HG02938 (cell line): Measurements from ENCODE around the gene PSMB3.

ENCODE experiments used
- ATAC-seq: cut with Tn5 transposase; IDR thresholded peaks from one replicate; pipeline ENCODE4 v1.9.1; 2021; ENCODE audit warnings: mild to moderate bottlenecking, moderate library complexity; ENCODE audit not compliant: unreplicated experiment

The PSMB3 gene

DNA sequence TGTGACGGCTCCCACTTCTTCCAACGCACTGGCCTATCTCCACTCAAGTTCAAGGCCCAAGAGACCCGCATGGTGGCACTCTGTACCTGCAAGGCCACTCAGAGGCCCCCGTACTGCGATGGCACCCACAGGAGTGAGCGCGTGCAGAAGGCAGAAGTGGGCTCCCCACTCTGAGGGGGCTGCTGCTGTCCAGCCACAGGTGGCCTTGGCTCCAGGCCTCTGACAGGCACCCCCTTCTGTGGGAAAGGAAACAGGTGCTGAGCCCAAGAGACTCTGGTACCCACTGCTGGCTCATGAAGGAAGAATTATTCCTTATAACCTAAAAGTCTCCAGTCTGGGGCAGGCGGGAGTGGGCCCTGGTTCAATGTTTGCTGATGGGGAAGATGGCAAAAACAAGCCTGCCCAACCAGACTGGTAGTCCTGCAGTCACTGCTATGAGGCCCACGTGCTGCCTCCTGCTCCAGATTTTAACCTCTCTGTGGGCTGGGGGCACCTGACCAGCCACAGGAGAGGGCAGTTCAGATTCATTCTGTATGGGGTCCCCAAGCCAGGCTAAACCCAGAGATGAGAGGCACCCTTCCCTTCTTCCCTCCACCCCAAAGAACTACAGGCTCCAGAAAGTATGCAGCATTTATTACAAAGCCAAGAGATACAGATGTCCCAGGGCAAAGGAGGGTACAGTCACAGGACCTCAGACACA lies 19.1 kb upstream of the PSMB3 start:
- no peak for ATAC-seq

DNA sequence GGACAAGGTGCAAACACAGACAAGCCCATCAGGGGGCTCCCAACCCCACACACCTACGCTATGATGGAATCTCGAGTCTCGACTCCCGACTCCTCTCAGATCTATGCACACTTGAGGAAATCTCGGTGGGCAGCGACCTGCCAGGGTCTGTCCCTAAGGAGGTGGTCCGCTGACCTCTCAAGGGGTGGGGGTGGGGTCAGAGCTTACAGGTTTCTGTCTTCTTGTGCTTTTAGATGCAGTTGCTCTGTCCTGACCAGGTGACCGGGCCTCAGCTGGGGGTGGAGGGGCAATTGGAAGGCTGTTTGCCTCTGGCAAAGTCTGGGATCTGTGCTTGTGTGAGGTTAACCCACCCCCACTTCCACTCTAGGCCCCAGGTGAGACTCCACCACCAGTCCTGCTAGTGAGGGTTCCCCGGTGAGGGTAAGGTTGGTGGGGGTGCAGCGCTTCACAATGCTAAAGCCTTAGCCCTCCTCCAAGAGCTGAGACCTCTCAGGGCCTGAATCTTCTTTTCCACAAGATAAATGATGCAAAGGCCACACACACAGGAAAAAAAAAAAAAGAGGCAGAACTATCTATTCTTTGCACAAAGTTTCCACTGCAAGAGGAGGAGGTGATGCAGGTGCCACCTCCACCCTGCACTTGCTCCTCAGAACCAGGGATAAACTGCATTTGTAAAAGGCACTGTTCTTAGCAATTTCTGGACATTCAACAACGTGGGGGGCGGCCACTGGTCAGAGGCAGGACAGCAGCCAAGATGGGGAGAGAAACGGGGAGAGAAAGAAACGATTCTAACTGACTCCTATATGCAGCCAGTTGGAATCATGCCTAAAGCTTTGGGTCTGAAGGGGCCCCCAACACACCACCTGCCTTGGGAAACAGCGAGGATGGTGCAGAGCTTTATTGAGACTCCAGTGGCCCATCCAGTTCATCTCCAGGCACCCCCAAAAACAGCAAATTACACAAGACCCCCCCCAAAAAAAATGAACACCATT lies 18.3 kb upstream of the PSMB3 start:
- no peak for ATAC-seq

DNA sequence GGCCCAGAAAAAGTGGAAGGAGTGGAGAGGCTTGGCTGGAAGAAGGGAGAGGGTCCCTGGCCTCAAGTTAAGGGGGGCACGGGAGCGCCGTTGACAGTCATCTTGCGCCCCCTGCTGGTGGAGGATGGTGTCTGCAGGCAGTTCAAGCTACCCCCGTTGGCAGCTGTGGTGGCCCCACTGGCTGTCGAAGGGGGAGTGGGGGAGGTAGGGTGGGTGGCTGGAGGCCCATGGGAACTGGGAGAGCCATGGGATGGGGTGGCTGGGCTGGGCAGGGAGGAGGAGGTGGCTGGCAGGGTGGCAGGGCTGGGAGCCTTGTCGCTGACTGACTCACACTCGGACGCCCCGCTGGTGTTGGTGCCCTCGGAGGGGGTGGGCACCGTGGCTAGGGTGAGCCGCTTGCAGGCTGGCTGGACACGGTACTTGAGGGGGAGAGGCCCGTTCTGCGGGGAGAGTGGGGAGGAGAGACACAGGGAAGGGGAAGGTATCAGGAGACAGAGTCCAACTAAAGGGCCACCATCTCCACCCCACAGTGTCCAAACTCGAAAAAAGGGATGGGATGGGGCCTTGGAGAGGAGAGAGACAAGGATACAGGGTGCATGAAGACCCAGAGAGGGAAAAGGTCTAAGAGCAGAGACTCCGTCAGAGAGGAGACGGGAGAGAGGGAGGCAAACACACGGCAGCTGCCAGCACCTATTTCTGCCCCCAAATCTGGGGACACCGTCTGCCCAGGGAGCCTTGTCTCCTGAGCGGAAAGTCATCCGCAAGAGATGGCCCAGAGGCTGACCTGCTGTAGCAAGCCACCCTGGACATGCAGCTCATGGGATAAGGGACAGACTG lies 17.2 kb upstream of the PSMB3 start:
- ATAC-seq: no peak

DNA sequence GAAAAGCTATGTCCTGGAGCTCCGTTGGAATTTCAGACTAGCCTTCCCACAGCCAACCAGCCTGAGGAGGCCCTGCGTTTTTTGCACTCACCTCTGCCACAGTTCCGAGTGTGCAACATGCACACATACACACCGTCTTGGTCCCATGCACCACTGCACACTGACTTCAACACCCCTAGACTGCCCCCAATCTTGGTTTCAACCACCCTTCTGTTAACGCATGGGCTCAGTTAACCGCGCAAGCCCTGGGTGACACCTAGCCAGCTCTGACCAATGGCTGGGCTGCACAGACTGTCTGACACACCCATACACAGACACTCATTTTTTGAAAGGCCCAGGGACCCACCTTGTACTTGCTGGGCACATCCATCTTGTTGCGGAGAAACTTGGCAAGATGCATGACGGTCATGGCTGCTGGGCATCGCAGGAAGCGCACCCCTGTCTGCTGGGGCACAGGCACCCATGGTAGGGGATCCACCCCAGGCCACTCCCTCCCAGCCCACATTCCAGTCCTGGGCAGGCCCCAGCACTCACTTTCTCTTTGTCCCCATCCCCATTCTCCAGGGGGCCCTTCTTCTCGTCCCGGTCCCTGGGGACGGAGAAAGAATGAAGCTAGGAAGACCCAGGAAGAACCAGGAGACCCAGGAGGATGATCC lies 14.4 kb upstream of the PSMB3 start:
- ATAC-seq: no peak

DNA sequence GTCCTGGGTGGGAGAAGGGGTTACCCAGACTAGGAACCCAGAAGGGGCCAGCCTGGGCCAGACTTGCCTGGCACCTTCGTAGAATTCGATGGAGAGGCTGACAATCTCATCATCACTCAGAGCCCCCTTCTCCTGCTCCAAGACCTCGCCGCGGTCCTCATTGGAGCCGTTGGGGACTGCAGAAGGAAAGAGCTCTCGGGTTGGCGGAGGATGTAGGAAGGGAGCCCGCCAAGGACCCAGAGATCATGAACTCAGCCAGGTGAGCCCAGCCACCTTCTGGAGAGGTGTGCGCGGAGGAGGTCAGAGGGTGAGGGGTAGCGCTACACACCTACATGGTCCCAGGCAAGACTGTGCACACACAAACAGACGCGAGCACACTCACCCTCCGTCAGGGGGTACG lies 13.9 kb upstream of the PSMB3 start:
- ATAC-seq: no peak

DNA sequence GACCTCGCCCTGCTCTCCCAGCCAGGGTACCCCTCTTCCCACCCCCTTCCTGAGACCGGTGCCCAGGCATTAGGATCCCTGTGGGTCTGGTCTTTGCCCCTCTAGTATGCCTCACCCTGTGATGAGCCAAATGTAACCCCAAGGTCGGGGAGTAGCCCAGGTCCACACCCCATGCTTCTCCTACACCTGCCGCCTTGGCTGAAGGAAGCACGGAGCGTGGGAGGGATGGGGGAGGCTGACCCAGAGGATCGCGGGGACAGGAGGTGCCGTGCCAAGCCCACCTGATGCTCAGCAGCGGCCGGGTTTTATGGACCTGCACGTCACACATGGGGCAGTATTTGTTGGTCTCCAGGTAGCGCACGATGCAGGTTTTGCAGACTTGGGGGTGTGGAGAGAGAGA lies 13.2 kb upstream of the PSMB3 start:
- ATAC-seq: no peak

DNA sequence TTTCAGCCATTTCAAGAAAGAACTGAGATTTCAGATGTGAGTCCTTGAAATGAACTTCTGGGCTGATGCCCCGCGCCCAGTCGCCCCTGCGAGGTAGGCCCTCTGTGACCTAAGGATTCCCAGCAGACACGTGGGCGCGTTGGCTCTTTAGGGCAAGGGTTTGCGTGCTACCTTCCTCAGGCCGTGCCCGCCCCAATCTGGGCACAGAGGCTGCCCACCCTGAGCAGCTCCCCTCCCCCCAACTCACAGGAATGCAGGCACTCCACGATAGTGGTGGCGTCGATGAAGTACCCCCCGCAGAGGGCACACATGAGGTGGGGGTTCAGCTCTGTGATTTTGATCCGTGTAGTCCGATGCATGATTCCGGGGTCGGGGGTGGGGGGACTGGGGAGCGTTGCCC lies 12.5 kb upstream of the PSMB3 start:
- no peak for ATAC-seq

DNA sequence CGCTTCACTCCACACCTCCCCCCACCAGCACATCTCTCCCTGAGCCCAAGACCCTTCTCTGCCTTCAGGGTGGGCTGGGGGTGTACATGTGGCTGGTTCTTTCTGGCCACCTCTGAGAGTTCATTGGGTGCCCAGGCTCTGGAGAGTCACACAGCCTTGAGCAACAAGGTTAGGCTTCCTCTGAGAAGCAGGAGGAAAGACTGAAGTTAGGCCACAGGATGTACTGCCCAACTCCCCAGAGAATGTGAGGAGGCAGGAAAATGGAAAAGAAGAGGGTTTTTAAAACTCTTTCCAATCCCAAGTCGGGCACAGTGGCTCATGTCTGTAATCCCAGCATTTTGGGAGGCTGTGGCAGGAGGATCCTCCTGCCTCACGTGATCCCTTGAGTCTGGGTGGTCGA lies 11.7 kb upstream of the PSMB3 start:
- no peak for ATAC-seq

DNA sequence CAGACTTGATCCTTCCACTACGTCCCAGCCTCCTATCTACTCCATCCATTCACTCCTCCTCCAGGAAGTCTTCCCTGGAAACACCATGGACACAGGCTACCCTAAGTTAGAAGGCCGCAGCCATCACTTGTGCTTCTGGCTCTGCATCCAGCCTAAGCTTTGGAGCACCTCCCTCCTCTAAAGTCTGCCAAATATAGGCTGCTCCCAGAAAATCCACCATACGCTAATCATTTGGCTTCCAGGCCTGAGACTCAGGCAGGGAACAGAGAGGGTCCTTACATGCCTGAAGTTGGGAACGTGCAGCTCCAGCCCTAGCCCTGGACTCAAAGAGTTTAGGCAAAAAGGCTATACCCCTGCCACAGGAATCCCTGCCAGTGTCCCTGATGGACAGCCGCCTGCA lies 11.1 kb upstream of the PSMB3 start:
- no peak for ATAC-seq

DNA sequence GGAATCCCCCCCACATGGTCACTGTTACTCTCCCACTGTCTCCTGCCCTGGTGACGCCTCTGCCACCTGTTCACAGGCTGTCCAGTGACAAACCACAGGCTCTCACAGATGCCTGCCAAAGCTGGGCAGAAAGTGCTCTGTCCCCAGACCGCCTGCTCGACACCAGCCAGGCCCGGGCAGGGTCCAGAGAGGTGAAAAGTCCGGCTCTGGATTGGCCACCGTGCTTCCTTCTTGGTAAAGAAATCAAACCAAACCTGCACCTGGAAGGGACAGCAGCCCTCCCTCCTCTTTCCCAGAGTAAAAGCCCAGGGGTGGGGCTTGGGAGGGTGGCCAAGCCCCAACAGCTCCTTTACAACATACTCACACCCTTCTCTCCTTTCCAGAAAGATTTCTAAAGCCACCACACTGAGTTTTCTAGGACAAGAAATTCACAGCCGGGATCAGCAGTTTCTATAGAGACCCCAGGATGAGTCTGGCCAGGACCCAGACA lies 10.6 kb upstream of the PSMB3 start:
- ATAC-seq: no peak

DNA sequence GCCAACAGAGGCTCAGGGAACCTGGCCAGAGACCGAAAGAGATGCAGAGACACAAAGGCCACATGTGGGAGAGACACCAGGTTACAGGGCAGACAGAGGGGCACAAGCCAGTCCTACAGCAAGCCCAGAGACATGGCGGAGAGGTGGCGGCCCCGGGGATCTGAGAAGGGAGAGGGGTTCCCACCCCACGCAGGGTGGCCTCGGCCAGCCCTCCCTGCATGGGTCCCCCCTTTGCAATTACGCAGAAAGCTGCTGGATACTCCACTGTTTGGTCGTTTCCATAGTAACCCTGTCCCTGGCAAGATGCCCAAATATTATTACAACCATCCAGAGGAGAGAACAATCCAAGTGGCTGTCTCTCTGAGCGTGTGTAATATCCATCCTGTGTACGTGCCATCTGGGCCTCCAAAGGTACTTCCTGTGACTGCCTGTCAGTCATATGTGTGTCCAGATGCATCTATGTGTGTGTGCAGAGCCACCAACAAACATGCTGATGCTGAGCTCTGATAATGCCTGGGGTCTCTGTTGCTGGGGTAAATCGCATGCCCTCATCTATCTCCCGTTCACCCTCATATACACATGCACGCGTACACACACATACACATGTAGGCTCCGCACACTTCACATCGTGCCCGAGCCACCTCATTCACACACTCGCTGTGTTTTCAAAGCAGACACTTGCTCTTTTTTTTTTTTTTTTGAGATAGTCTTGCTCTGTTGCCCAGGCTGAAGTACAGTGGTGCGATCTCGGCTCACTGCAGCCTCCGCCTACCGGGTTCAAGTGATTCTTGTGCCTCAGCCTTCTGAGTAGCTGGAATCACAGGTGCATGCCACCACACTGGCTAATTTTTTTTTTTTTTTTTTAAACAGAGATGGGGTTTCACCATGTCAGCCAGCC lies 9.9 kb upstream of the PSMB3 start:
- ATAC-seq: no peak

DNA sequence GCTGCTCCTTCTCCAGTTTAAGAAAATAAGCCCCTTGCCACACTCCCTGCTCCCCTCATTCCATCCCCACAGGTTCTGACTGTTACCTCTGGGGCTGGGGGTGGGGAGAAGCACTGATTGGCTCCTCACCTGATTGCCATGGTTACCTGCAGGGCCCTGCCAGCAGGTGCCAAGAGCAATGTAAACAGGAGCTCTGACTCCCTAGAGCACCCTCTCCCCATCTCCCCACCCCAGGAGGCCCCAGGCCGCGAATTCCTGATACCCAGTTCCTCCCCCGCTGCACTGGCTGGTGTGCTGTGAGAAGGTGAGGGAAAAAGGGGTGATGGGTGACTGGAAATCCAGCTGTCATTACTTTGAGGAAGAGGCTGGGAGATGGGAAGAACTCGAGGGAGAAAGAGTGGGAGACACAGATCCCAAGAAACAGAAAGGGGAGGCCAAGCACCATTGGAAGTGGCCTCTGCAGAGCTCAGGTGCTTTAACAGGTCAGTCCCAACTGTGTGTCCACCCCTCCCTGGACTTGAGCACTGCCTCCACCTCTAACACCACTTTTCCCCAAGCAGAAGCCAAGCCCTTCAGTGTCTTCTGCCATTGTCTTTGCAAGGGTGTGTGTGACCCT lies 8.9 kb upstream of the PSMB3 start:
- no peak for ATAC-seq

DNA sequence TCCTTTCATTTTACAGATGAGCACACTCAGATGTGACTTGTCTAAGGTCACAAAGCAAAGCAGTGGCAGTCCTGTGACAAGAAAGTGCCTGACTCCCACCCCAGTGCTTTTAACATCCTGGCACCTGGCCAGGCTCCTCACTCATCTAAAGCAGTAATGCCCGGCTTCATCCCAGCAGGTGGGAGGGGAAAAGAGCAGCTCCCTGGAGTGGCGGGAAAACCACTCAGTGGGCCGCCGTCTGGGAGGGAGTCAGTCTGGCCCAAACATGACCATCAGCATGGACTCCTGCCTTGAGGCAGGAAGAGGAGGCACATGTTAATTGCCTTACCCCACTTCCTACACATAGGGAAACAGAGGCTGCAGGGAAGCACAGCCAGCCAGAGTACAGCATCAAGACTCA lies 7.0 kb upstream of the PSMB3 start:
- no peak for ATAC-seq

DNA sequence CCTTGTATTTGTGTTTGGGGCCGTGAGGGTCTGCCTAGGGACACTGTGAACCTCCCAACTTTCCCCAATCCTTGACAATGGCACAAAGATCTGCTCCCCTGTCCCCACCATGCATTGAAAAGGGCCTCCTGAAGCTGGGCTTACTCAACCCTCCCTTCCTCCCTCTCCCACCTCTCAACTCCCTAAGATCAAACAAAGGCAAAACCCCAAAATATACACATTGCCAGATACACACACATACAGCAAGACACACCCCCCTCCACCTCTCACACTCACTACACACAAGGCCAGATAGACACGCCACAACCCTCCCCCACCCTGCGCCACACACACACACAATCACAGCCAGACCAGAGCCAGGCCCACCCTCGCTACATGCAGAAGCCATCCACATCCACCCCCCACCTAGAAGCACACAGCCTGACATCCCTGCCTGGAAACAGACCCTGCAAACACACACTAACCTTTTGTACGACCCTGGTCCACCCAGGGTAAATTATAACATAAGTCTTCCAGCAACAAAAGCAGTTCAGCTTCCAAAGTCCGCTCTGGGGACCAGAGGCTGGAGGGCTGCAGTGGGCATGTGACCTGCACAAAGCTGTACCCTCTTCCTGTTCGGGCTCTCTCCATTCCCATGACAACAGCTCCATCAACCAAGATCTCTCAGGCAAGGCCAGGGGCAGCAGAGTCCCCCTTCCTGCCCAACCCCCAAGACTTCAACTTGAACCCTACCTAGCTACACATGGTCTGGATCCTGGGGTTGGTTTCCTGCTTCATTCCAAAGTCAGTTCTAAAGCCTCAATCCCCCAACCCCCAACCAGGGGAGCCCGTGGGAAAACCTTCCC lies 6.3 kb upstream of the PSMB3 start:
- ATAC-seq: no peak

DNA sequence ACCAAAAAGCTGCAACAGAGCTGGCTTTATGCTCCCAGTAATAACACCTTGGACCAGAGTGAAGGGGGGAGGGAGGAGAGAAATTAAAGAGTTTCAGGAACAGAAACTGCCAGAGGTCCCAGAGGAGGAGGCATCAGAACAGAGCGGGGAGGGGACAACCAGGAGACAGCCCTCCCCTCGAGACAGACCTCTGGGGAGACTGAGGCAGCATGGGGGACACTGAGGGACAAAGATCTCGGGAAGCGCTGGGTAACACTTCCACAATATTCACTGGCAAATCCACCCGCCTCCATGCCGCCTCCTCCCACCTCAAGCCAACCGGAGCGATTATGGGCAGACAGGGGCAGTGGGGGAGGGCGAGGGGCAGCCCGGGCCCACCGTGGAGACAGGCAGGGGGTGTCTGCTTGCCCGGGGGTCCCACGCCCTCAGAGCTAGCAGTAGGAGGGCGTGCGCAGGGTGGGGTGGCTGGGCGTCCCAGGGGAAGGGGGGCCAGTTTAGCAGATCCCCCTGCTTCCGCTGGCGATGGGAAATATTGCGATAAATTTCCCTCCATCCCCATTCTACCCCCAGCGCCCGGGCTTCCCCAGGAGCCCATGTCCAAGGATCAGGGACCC lies 5.6 kb upstream of the PSMB3 start:
- no peak for ATAC-seq

DNA sequence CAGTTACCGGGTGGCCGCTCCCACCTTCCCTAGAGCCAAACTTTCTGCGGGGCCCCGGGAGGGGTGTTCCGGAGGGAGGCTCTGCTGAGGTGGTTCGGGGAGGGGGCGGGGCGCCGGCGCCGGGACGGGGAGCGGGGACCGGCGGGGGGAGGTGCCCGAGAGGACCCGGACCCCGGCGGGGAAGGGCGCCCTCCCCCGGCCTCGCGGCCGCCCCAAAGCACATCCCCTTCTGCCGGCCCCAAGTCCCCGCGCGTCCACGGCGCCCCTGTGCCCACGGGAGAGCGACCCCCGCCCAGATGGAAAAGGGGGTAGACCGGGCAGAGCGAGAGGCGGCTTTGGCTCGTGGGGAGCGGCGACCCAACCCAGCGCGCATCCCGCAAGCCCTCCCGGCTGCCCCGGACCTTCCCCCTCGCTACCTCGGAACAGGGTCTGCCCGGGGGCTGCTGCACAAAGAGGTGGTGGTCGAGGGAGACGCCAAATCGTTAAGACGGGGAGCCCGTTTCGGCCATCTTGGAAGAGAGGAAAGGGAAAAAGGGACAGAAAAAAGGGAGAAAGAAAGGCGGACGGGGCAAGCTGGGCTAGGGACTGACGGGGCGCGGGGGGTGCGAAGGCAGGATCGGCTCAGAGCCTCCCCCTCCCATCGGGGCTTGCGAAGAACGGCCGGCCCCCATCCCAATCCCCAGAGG lies 4.9 kb upstream of the PSMB3 start:
- no peak for ATAC-seq

DNA sequence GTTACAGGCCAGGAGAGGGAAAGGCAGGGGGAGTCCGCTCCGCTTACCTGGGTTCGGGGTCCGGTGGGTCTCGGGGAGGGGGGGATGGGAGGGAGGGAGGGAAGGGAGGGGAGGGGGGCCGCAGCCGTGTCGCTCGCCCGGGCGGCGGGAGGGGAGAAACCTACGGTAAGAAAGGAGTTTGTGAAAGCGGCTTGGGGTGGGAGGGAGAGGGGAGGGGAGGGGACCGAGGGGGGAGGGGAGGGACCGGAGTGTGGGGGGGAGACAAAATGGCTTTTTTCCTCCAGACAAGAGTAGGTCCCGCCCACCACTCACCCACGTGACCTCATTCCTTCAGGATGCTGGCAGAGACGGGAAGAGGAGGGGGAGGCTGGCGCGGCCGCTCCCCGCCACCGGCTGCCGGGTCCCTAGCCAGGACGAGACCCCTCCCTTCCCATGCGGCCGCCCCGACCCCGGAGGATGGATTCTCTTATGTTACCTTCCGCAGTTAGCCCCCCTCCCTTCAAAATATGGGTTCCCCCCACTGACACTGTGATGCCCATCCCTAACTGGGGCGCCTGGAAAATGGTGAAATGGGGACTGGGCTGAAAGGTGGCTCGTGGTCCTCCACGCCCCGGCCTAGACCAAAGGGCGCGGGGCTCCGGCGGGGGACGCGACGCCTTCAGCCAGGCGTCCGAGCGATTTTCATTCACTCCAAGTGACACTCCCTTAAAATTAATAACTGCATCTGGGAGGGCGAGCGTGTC lies 4.2 kb upstream of the PSMB3 start, which contains the start of gene PCGF2:
PCGF2 (minus strand) TSS at position 188 of the 743 bp plus-strand sequence. CDS start 7,934 bp downstream, outside the sequence.
- no peak for ATAC-seq
